Measurements from ENCODE around the gene RAD51C.
"Not testable (repeated sequence)": the region's sequence is repeated elsewhere in the genome, so short reads cannot be mapped to it uniquely, and the experiment has no call there.

Gene RAD51C

GRCh38 chr17:58684462-58684861 is 7.9 kb upstream of the RAD51C start:
- not testable (repeated sequence) for DNase-seq

- no peak for DNase-seq
These were observed 5.4 kb upstream of the RAD51C start for GRCh38 chr17:58686980-58687379.

DNA sequence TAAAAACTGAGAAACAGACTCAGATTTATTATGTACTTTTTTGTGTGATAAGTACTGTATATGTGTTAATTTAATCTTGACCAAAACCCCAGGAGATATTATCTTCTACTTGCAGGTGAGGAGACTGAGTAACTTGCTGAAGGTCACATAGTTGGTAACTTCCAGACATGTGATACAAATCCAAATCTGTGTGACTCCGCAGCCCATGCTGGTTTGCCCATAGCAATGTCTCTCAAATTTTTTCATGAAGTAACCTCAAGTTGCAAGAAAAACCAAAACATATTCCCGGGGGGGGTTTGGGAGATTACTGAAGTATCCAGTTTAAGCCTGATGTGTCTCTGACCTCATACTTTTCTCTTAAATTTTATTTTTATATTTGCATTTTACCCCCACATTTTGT is 3.9 kb upstream of the RAD51C start:
- no peak for DNase-seq

GRCh38 chr17:58690033-58690432 is 2.4 kb upstream of the RAD51C start:
- not testable (repeated sequence) for DNase-seq

DNA sequence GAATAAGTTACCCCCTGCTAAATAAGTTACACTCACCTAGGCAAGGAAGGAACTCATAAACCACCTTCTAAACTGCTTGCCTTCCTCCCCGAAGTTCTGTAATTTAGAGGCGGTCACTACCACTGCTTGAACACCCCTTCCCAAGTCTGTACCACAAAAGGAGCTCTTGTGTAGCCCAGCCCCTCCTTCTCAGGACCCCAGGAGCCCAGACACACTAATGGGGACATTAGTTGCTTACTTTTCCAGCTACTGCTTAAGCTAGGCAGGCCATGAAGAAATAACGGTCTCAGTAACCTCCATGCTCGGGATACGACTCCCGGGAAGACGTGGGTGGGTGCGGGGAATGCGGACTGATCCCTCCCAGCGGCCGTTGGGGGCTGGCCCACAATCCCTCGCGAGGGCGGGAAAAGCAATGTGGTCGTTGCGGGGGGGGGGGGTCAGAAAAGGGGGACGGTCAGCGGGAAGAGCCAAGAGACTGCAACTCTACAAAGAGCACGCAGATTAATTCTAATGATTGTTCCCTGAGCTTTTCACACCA is 632 bp upstream of the RAD51C start, which contains the start of gene TEX14:
TEX14 (minus strand) TSS at position 345 of the 538 bp plus-strand sequence. CDS start 40,044 bp downstream, outside the sequence.
- no peak for DNase-seq

- DNase-seq: no peak
These were observed 806 bp downstream of the RAD51C start for GRCh38 chr17:58693208-58693607.

GRCh38 chr17:58693751-58694150 is 1.3 kb downstream of the RAD51C start:
- DNase-seq: no peak

GRCh38 chr17:58694302-58694701 is 1.9 kb downstream of the RAD51C start:
- no peak for DNase-seq

DNA sequence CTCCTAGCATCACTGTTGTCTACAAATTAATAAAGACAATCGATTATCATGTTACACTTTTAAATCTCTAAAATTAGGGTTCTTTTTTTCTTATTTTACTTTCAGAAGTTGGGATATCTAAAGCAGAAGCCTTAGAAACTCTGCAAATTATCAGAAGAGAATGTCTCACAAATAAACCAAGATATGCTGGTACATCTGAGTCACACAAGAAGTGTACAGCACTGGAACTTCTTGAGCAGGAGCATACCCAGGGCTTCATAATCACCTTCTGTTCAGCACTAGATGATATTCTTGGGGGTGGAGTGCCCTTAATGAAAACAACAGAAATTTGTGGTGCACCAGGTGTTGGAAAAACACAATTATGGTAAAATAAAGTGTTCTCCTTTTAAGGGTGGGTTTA is 2.4 kb downstream of the RAD51C start:
- no peak for DNase-seq

GRCh38 chr17:58699771-58700170 is 7.4 kb downstream of the RAD51C start:
- DNase-seq: no peak

DNA sequence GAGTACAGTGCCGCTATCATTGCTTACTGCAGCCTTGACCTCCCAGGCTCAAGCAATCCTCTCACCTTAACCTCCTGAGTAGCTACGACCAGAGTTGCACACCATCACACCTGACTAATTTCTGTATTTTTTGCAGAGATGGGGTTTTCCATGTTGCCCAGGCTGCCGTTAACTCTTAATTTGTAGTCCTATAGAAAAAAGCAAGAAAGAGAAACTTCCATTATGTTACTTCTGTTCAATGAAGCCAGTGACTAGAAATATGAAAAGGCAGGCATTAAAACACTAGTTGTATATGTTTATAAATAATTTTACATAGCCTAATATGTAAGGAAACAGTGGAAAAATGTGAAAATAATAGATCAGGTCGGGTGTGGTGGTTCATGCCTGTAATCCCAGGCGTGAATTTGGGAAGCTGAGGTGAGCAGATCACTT is 9.7 kb downstream of the RAD51C start:
- no peak for DNase-seq

DNA sequence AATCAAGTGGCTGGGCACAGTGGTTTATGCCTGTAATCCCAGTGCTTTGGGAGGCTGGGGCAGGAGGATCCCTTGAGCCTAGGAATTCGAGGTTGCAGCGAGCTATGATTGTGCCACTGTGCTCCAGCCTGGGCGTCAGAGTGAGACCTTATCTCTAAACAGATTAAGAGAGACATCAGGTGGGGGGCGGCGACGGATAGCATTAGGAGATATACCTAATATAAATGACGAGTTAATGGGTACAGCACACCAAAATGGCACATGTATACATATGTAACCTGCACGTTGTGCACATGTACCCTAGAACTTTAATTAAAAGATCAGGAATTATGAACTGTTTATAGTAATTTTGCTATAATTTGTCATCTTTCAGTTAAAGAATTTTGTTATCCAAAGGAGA is 10.3 kb downstream of the RAD51C start:
- DNase-seq: no peak

GRCh38 chr17:58703137-58703915 is 10.9 kb downstream of the RAD51C start:
- no peak for DNase-seq

DNA sequence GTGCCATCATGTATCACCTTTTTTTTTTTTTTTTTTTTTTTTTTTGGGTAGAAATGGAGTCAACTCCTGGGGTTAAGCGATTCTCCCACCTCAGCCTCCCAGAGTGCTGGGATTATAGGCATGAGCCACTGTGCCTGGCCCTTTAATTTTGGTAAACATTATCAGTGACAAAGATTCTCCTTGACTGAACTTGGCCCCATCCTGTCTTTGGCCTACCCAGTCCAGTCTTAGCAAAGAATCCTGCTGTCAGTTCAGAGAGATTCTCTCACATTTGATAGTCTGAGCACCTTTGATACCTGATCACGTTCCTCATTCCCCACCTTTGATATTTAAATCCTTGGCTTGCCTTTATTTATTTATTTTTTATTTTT is 11.5 kb downstream of the RAD51C start:
- no peak for DNase-seq

GRCh38 chr17:58706351-58707140 is 14.1 kb downstream of the RAD51C start:
- no peak for DNase-seq

GRCh38 chr17:58710948-58711552 is 18.6 kb downstream of the RAD51C start:
- no peak for DNase-seq

GRCh38 chr17:58722274-58722673 is 29.9 kb downstream of the RAD51C start:
- no peak for DNase-seq

GRCh38 chr17:58722696-58723095 is 30.3 kb downstream of the RAD51C start:
- no peak for DNase-seq

DNA sequence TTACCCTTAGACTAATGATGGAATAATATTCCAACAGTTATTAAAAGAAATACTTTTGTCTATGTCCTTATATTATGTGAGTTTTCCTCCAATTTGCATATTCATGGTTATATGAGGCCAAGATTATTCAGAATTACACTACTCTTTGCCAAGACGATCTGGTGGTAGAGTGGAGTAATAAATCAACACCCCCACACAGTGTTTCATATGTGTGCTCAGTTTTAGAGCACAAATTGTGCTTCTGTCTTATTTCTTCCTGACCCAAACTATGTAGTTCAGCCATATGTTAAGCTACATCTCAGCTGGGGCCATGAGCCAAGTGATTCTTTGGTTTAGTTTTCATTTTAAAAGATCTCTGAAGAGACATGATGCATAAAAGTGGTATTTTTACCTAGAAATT is 36.4 kb downstream of the RAD51C start:
- no peak for DNase-seq

DNA sequence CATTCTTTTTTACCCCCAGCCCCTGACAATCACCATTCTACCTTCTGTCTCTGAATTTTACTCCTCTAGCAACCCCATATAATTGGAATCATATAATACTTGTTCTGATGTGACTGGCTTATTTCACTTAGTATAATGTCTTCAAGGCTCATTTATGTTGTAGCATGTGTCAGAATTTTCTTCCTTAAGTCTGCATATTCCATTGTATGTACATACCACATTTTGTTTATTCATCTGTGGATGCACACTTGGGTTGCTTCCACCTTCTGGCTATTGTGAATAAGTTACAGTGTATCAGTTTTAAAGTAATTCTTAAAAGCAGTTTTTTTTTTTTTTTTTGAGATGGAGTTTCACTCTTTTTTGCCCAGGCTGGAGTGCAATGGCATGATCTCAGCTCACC is 38.5 kb downstream of the RAD51C start:
- no peak for DNase-seq

DNA sequence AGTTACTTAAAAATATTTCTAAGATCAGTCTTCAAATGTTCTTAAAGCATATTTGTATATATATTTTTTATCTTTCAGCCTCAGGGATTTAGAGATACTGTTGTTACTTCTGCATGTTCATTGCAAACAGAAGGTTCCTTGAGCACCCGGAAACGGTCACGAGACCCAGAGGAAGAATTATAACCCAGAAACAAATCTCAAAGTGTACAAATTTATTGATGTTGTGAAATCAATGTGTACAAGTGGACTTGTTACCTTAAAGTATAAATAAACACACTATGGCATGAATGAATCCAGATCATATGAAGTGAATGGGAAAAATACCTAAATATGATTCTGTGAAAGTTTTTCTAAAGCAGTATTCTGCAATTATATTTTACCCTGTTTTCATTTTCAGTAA is 41.6 kb downstream of the RAD51C start:
- DNase-seq: no peak

GRCh38 chr17:58734811-58735210 is 42.4 kb downstream of the RAD51C start:
- DNase-seq: no peak

- no peak for DNase-seq
These were observed 48.8 kb downstream of the RAD51C start for GRCh38 chr17:58741121-58741625.

Data from activated effector memory CD4-positive, alpha-beta T cell treated with Interleukin-2 at 50 U/mL for 16 hours (primary cell).